Suprapubic skin (tissue), 3 donors: ENCODE measurements around the gene BOD1L1.

Experiments
- EP300 ChIP-seq: sonication (generic); formaldehyde crosslinking; IDR thresholded peaks from one replicate; pipeline ENCODE4 v1.6.1; 2017; ENCODE audit warnings: antibody characterized with exemption
- TF ChIP-seq, protein P1 (sequence below), 2 donors: fragments of 200-600 bp in 1 of 2; fragments of 450-650 bp in 1 of 2; sonication (generic) in 1 of 2; IDR thresholded peaks; one replicate each; pipeline ENCODE4 v1.5.1; 2016 to 2019; ENCODE audit warnings: antibody characterized with exemption in 2 of 2, mild to moderate bottlenecking in 1 of 2, moderate library complexity in 1 of 2

DNA sequence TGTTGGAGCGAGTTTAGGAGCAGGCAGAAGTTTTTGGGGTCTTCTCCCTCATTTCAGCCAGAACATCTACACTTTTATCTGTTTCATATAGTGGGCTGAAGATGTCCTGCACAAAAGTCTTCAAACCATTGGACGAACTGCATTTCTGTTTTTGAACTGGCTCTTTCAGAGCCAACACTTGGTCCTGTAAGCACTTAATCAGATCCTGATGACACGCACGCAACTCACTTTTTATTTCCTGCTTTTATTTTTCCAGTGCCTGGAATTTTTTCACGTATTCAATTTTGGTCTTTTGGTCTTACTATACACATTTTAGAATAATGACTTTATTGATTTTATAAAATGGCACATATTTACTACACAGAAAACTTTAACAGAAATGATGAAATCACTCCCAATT, 43.0 kb downstream of the BOD1L1 start:
- TF ChIP-seq, protein P1, sequence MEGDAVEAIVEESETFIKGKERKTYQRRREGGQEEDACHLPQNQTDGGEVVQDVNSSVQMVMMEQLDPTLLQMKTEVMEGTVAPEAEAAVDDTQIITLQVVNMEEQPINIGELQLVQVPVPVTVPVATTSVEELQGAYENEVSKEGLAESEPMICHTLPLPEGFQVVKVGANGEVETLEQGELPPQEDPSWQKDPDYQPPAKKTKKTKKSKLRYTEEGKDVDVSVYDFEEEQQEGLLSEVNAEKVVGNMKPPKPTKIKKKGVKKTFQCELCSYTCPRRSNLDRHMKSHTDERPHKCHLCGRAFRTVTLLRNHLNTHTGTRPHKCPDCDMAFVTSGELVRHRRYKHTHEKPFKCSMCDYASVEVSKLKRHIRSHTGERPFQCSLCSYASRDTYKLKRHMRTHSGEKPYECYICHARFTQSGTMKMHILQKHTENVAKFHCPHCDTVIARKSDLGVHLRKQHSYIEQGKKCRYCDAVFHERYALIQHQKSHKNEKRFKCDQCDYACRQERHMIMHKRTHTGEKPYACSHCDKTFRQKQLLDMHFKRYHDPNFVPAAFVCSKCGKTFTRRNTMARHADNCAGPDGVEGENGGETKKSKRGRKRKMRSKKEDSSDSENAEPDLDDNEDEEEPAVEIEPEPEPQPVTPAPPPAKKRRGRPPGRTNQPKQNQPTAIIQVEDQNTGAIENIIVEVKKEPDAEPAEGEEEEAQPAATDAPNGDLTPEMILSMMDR (IDR thresholded peaks at IDR 0.05) = no peak
- no peak for TF ChIP-seq EP300
